ENCODE results near the gene CSRP1. TPM values are rescaled to one million over a fixed set of nuclear protein-coding genes. Genes with fewer than 3 reads are reported as not detected.

The CSRP1 gene
- total and polyA plus RNA-seq, 2 of the 13 experiments (the other 11 are each of a cell fraction or from before 2014, with no cell fraction given): 17.7 to 68.9 TPM

GRCh38 chr1:201495551-201496295, 11.2 kb downstream of the CSRP1 start (continued):
- TF ChIP-seq NFYB (CRISPR knock-in tag; IDR thresholded peaks at IDR 0.05) (no peak), SKI (IDR thresholded peaks at IDR 0.05; ENCODE audit: partially characterized antibody) (no peak), SP5 (CRISPR knock-in tag; IDR thresholded peaks at IDR 0.05; ENCODE audit: borderline replicate concordance, low read depth) (no peak), ZFAT (CRISPR knock-in tag; conservative IDR thresholded peaks at IDR 0.05) (no peak), CC2D1A (CRISPR knock-in tag; IDR thresholded peaks at IDR 0.05) (no peak), SAP130 (CRISPR knock-in tag; IDR thresholded peaks at IDR 0.05; ENCODE audit: low read depth) (peak; percentile 74), ZNF75D (CRISPR knock-in tag; IDR thresholded peaks at IDR 0.05; ENCODE audit: borderline replicate concordance) (no peak), ZNF691 (CRISPR knock-in tag; IDR thresholded peaks at IDR 0.05; ENCODE audit: borderline replicate concordance, low read depth) (no peak; the same call in 1 of the 2 replicates), FOXM1 (CRISPR knock-in tag; IDR thresholded peaks at IDR 0.05) (no peak), RARG (CRISPR knock-in tag; IDR thresholded peaks at IDR 0.05; ENCODE audit: low read depth) (no peak), ZNF614 (CRISPR knock-in tag; IDR thresholded peaks at IDR 0.05; ENCODE audit: borderline replicate concordance) (no peak), ZNF724P (CRISPR knock-in tag; IDR thresholded peaks at IDR 0.05; ENCODE audit: borderline replicate concordance) (no peak), RFX1 (IDR thresholded peaks at IDR 0.05) (peak; percentile 26; the same call in 1 of the 2 replicates), ZNF282 (IDR thresholded peaks at IDR 0.05; ENCODE audit: partially characterized antibody) (no peak)
- TF ChIP-seq, protein P1, sequence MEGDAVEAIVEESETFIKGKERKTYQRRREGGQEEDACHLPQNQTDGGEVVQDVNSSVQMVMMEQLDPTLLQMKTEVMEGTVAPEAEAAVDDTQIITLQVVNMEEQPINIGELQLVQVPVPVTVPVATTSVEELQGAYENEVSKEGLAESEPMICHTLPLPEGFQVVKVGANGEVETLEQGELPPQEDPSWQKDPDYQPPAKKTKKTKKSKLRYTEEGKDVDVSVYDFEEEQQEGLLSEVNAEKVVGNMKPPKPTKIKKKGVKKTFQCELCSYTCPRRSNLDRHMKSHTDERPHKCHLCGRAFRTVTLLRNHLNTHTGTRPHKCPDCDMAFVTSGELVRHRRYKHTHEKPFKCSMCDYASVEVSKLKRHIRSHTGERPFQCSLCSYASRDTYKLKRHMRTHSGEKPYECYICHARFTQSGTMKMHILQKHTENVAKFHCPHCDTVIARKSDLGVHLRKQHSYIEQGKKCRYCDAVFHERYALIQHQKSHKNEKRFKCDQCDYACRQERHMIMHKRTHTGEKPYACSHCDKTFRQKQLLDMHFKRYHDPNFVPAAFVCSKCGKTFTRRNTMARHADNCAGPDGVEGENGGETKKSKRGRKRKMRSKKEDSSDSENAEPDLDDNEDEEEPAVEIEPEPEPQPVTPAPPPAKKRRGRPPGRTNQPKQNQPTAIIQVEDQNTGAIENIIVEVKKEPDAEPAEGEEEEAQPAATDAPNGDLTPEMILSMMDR (CRISPR knock-in tag; IDR thresholded peaks at IDR 0.05): 0 out of 2 replicates have a peak, but pooled peaks have one; percentile 17
- TF ChIP-seq, protein P2, sequence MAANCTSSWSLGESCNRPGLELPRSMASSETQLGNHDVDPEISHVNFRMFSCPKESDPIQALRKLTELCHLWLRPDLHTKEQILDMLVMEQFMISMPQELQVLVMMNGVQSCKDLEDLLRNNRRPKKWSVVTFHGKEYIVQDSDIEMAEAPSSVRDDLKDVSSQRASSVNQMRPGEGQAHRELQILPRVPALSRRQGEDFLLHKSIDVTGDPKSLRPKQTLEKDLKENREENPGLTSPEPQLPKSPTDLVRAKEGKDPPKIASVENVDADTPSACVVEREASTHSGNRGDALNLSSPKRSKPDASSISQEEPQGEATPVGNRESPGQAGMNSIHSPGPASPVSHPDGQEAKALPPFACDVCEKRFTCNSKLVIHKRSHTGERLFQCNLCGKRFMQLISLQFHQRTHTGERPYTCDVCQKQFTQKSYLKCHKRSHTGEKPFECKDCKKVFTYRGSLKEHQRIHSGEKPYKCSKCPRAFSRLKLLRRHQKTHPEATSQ (CRISPR knock-in tag; IDR thresholded peaks at IDR 0.05; ENCODE audit: borderline replicate concordance): 0 out of 2 replicates have a peak, but pooled peaks have one; percentile 24
- TF ChIP-seq, protein P3, sequence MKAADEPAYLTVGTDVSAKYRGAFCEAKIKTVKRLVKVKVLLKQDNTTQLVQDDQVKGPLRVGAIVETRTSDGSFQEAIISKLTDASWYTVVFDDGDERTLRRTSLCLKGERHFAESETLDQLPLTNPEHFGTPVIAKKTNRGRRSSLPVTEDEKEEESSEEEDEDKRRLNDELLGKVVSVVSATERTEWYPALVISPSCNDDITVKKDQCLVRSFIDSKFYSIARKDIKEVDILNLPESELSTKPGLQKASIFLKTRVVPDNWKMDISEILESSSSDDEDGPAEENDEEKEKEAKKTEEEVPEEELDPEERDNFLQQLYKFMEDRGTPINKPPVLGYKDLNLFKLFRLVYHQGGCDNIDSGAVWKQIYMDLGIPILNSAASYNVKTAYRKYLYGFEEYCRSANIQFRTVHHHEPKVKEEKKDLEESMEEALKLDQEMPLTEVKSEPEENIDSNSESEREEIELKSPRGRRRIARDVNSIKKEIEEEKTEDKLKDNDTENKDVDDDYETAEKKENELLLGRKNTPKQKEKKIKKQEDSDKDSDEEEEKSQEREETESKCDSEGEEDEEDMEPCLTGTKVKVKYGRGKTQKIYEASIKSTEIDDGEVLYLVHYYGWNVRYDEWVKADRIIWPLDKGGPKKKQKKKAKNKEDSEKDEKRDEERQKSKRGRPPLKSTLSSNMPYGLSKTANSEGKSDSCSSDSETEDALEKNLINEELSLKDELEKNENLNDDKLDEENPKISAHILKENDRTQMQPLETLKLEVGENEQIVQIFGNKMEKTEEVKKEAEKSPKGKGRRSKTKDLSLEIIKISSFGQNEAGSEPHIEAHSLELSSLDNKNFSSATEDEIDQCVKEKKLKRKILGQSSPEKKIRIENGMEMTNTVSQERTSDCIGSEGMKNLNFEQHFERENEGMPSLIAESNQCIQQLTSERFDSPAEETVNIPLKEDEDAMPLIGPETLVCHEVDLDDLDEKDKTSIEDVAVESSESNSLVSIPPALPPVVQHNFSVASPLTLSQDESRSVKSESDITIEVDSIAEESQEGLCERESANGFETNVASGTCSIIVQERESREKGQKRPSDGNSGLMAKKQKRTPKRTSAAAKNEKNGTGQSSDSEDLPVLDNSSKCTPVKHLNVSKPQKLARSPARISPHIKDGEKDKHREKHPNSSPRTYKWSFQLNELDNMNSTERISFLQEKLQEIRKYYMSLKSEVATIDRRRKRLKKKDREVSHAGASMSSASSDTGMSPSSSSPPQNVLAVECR (CRISPR knock-in tag; IDR thresholded peaks at IDR 0.05; ENCODE audit: borderline replicate concordance): 0 out of 2 replicates have a peak, but pooled peaks have one; percentile 43
